ENCODE measurements around the gene KIF2C.

Gene KIF2C

GRCh38 chr1:44817307-44817706 lies 77.7 kb downstream of the KIF2C start:
- DNase-seq = no peak

All from NCI-H345 (cell line).